HepG2 (cell line): ENCODE measurements around the gene HNRNPA0. TPM values are rescaled to one million over a fixed set of nuclear protein-coding genes. Genes with fewer than 3 reads are reported as not detected.

Source experiments
- ARNT2 ChIP-seq: sonication (generic); formaldehyde crosslinking; IDR thresholded peaks from 2 replicates; pipeline ENCODE4 v1.8.0; 2022; ENCODE audit warnings: mild to moderate bottlenecking, low read depth, missing genetic modification reagents, moderate library complexity
- EEA1 ChIP-seq: sonication (generic); formaldehyde crosslinking; IDR thresholded peaks from 2 replicates; pipeline ENCODE4 v1.5.1; 2020; ENCODE audit warnings: mild to moderate bottlenecking, missing genetic modification reagents, borderline replicate concordance
- HNF4A ChIP-seq: sonication (generic); formaldehyde crosslinking; IDR thresholded peaks from 2 replicates; pipeline ENCODE4 v1.4.0; 2020; ENCODE audit warnings: missing genetic modification reagents
- KLF11 ChIP-seq: IDR thresholded peaks from 2 replicates; pipeline ENCODE4 v1.6.1; 2016; ENCODE audit warnings: missing compliant biosample characterization
- NFAT5 ChIP-seq: sonication (generic); formaldehyde crosslinking; IDR thresholded peaks from 2 replicates; pipeline ENCODE4 v1.4.0; 2020; ENCODE audit warnings: missing genetic modification reagents
- NONO ChIP-seq, 2 experiments: fragments of 450-650 bp in 1 of 2; sonication (generic) in 1 of 2; formaldehyde crosslinking in 1 of 2; IDR thresholded peaks in 1 of 2; conservative IDR thresholded peaks in 1 of 2; 2 replicates each; pipeline versions ENCODE4 v1.6.1 to v1.8.0; 2017 to 2022; ENCODE audit warnings: mild to moderate bottlenecking in 1 of 2, missing genetic modification reagents in 1 of 2, moderate library complexity in 1 of 2
- ZMYM2 ChIP-seq: sonication (generic); formaldehyde crosslinking; IDR thresholded peaks from 2 replicates; pipeline ENCODE4 v1.8.0; 2022; ENCODE audit warnings: mild to moderate bottlenecking, missing genetic modification reagents
- ZNF160 ChIP-seq: sonication (generic); formaldehyde crosslinking; IDR thresholded peaks from 2 replicates; pipeline ENCODE4 v1.8.0; 2022; ENCODE audit warnings: mild to moderate bottlenecking, inconsistent platforms, missing genetic modification reagents
- ZNF383 ChIP-seq: sonication (generic); formaldehyde crosslinking; IDR thresholded peaks from 2 replicates; pipeline ENCODE4 v1.4.0; 2020; ENCODE audit warnings: missing genetic modification reagents, mild to moderate bottlenecking, borderline replicate concordance
- ZSCAN9 ChIP-seq: IDR thresholded peaks from 2 replicates; pipeline ENCODE4 v1.6.1; 2016; ENCODE audit warnings: borderline replicate concordance
- polyA plus RNA-seq, 8 experiments: library from polyadenylated mRNA; depleted of rRNA in 3 of 8; stranded (reverse) in 7 of 8; unstranded in 1 of 8; fragments of >200 nt; fragmentation: Illumina TruSeq in 4 of 8; extraction: Trizol in 4 of 8; gene quantifications; 2 replicates each; pipeline versions ENCODE4 v1.2.1 to v1.2.3, GENCODE V29; 2011 to 2016; ENCODE audit warnings: low read depth in 4 of 8, missing spikeins in 1 of 8, mixed read lengths in 1 of 8; ENCODE audit not compliant: insufficient read depth in 1 of 8
- total RNA-seq, 5 experiments: library from RNA; depleted of rRNA; stranded (reverse); fragments of >200 nt; fragmentation: Illumina TruSeq; extraction: Trizol; gene quantifications; 2 replicates each; pipeline ENCODE4 v1.2.3, GENCODE V29; 2016; ENCODE audit warnings: low read depth in 1 of 5
- TF ChIP-seq, protein P1 (sequence below): sonication (generic); formaldehyde crosslinking; IDR thresholded peaks from 2 replicates; pipeline ENCODE4 v1.8.1; 2023; ENCODE audit warnings: mild to moderate bottlenecking, missing genetic modification reagents
- TF ChIP-seq, protein P2 (sequence below): sonication (generic); formaldehyde crosslinking; IDR thresholded peaks from 2 replicates; pipeline ENCODE4 v1.4.0; 2020; ENCODE audit warnings: mild to moderate bottlenecking, missing genetic modification reagents
- TF ChIP-seq, protein P3 (sequence below): sonication (generic); formaldehyde crosslinking; IDR thresholded peaks from 2 replicates; pipeline ENCODE4 v1.4.0; 2020; ENCODE audit warnings: mild to moderate bottlenecking, missing genetic modification reagents
- TF ChIP-seq, protein P4 (sequence below), 2 experiments: sonication (generic) in 1 of 2; formaldehyde crosslinking in 1 of 2; IDR thresholded peaks; 2 replicates each; pipeline versions ENCODE4 v1.6.1 to v1.9.0; 2014 to 2022; ENCODE audit warnings: antibody characterized with exemption in 1 of 2, borderline replicate concordance in 1 of 2, inconsistent platforms in 1 of 2, low read depth in 1 of 2, missing genetic modification reagents in 1 of 2

The HNRNPA0 gene
- total and polyA plus RNA-seq, 2 of the 13 experiments (the other 11 are each of a cell fraction or from before 2014, with no cell fraction given) = 9.0 to 12.9 TPM

GRCh38 chr5:137752905-137753690 lies 1.1 kb downstream of the HNRNPA0 start (continued):
- TF ChIP-seq NFAT5 (CRISPR knock-in tag) = no peak
- no peak for TF ChIP-seq ZSCAN9 (CRISPR knock-in tag)
- TF ChIP-seq, protein P1, sequence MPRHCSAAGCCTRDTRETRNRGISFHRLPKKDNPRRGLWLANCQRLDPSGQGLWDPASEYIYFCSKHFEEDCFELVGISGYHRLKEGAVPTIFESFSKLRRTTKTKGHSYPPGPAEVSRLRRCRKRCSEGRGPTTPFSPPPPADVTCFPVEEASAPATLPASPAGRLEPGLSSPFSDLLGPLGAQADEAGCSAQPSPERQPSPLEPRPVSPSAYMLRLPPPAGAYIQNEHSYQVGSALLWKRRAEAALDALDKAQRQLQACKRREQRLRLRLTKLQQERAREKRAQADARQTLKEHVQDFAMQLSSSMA (CRISPR knock-in tag) = no peak
- TF ChIP-seq, protein P2, sequence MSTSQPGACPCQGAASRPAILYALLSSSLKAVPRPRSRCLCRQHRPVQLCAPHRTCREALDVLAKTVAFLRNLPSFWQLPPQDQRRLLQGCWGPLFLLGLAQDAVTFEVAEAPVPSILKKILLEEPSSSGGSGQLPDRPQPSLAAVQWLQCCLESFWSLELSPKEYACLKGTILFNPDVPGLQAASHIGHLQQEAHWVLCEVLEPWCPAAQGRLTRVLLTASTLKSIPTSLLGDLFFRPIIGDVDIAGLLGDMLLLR (CRISPR knock-in tag) = no peak
- no peak for TF ChIP-seq ZNF383 (CRISPR knock-in tag)
- TF ChIP-seq, protein P3, sequence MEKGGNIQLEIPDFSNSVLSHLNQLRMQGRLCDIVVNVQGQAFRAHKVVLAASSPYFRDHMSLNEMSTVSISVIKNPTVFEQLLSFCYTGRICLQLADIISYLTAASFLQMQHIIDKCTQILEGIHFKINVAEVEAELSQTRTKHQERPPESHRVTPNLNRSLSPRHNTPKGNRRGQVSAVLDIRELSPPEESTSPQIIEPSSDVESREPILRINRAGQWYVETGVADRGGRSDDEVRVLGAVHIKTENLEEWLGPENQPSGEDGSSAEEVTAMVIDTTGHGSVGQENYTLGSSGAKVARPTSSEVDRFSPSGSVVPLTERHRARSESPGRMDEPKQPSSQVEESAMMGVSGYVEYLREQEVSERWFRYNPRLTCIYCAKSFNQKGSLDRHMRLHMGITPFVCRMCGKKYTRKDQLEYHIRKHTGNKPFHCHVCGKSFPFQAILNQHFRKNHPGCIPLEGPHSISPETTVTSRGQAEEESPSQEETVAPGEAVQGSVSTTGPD (CRISPR knock-in tag) = no peak
- TF ChIP-seq EEA1 = no peak
- no peak for TF ChIP-seq KLF11
- TF ChIP-seq NONO (IDR thresholded peaks at IDR 0.05) = no peak
- TF ChIP-seq NONO (CRISPR knock-in tag; conservative IDR thresholded peaks at IDR 0.05) = no peak
- TF ChIP-seq, protein P4, sequence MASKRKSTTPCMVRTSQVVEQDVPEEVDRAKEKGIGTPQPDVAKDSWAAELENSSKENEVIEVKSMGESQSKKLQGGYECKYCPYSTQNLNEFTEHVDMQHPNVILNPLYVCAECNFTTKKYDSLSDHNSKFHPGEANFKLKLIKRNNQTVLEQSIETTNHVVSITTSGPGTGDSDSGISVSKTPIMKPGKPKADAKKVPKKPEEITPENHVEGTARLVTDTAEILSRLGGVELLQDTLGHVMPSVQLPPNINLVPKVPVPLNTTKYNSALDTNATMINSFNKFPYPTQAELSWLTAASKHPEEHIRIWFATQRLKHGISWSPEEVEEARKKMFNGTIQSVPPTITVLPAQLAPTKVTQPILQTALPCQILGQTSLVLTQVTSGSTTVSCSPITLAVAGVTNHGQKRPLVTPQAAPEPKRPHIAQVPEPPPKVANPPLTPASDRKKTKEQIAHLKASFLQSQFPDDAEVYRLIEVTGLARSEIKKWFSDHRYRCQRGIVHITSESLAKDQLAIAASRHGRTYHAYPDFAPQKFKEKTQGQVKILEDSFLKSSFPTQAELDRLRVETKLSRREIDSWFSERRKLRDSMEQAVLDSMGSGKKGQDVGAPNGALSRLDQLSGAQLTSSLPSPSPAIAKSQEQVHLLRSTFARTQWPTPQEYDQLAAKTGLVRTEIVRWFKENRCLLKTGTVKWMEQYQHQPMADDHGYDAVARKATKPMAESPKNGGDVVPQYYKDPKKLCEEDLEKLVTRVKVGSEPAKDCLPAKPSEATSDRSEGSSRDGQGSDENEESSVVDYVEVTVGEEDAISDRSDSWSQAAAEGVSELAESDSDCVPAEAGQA (IDR thresholded peaks at IDR 0.05; ENCODE audit: low read depth) = no peak
- TF ChIP-seq, protein P4 (CRISPR knock-in tag; IDR thresholded peaks at IDR 0.05; ENCODE audit: borderline replicate concordance) = no peak
- no peak for TF ChIP-seq ZNF160
- no peak for TF ChIP-seq HNF4A
- TF ChIP-seq ARNT2 (CRISPR knock-in tag) = no peak
- no peak for TF ChIP-seq ZMYM2 (CRISPR knock-in tag)
